GM23248 (cell line): ENCODE measurements around the gene SYVN1. TPM values are rescaled to one million over a fixed set of nuclear protein-coding genes. Genes with fewer than 3 reads are reported as not detected.

Source experiments
- DNase-seq: peaks from one replicate; pipeline ENCODE4 v3.0.0-alpha.2; 2015
- H2AFZ ChIP-seq: fragments of 200-600 bp; sonication (generic); 2 replicates; pipeline ENCODE4 v1.6.1; 2016; ENCODE audit warnings: antibody characterized with exemption
- H3F3A ChIP-seq: fragments of 200-600 bp; sonication (generic); 2 replicates; pipeline ENCODE4 v1.6.1; 2016; ENCODE audit warnings: mild to moderate bottlenecking, antibody characterized with exemption, mixed run types; ENCODE audit not compliant: insufficient read depth
- H3K27ac ChIP-seq: fragments of 200-600 bp; sonication (generic); 2 replicates; pipeline ENCODE4 v1.5.1; 2016; ENCODE audit warnings: mild to moderate bottlenecking
- H3K27me3 ChIP-seq: fragments of 200-600 bp; sonication (generic); replicated peaks from 2 replicates; pipeline ENCODE4 v1.6.1; 2016; ENCODE audit warnings: mild to moderate bottlenecking; ENCODE audit not compliant: insufficient read depth
- H3K36me3 ChIP-seq: fragments of 200-600 bp; sonication (generic); 2 replicates; pipeline ENCODE4 v1.6.1; 2016; ENCODE audit warnings: low read depth, mild to moderate bottlenecking
- H3K4me1 ChIP-seq: fragments of 200-600 bp; sonication (generic); 2 replicates; pipeline ENCODE4 v1.6.1; 2016; ENCODE audit warnings: mild to moderate bottlenecking; ENCODE audit not compliant: insufficient read depth
- H3K4me2 ChIP-seq: fragments of 200-600 bp; sonication (generic); one replicate; pipeline ENCODE4 v1.6.1; 2016; ENCODE audit warnings: mild to moderate bottlenecking; ENCODE audit not compliant: unreplicated experiment
- H3K4me3 ChIP-seq: fragments of 200-600 bp; sonication (generic); 2 replicates; pipeline ENCODE4 v1.5.1; 2016; ENCODE audit warnings: mild to moderate bottlenecking
- H3K79me2 ChIP-seq: fragments of 200-600 bp; sonication (generic); 2 replicates; pipeline ENCODE4 v1.6.1; 2016; ENCODE audit warnings: mild to moderate bottlenecking; ENCODE audit not compliant: insufficient read depth
- H3K9ac ChIP-seq: fragments of 200-600 bp; sonication (generic); 2 replicates; pipeline ENCODE4 v1.6.1; 2016; ENCODE audit warnings: mild to moderate bottlenecking
- H3K9me2 ChIP-seq: fragments of 200-600 bp; sonication (generic); 2 replicates; pipeline ENCODE4 v1.6.1; 2016; ENCODE audit warnings: mixed run types, mild to moderate bottlenecking, moderate library complexity; ENCODE audit not compliant: insufficient read depth
- H3K9me3 ChIP-seq: fragments of 200-600 bp; sonication (generic); one replicate; pipeline ENCODE4 v1.6.1; 2017; ENCODE audit warnings: low read depth
- H4K20me1 ChIP-seq: fragments of 200-600 bp; sonication (generic); 2 replicates; pipeline ENCODE4 v1.6.0; 2016; ENCODE audit not compliant: insufficient read depth
- EZH2 ChIP-seq: fragments of 200-600 bp; sonication (generic); IDR thresholded peaks from 2 replicates; pipeline ENCODE4 v1.6.1; 2018; ENCODE audit warnings: antibody characterized with exemption, mild to moderate bottlenecking; ENCODE audit not compliant: insufficient read depth, poor library complexity, severe bottlenecking
- EZH2phosphoT487 ChIP-seq: fragments of 200-600 bp; sonication (generic); IDR thresholded peaks from 2 replicates; pipeline ENCODE4 v1.6.1; 2018; ENCODE audit warnings: antibody characterized with exemption, moderate library complexity, mild to moderate bottlenecking, low read depth; ENCODE audit not compliant: insufficient read depth
- WGBS, 2 experiments: methylation state at CpG; one replicate each; pipeline ENCODE4 v1.1.6; 2015 to 2017; ENCODE audit warnings: low lambda C conversion rate in 2 of 2, low coverage in 1 of 2; ENCODE audit errors: missing lambda C conversion rate in 2 of 2; 5-methylcytosine and 5-hydroxymethylcytosine counted together
- in situ Hi-C: fragments of 300-500 bp; cut with MboI; formaldehyde crosslinking; loops from 2 replicates; pipeline ENCODE4 v1.15.0; 2020
- polyA plus RNA-seq: library from polyadenylated mRNA; unstranded; fragments of >200 nt; fragmentation: Nextera tagmentation; extraction: Ambion mirVana; gene quantifications from 2 replicates; pipeline ENCODE4 v1.2.1, GENCODE V29; 2016
- total RNA-seq: library from RNA; depleted of rRNA; stranded (reverse); fragments of >200 nt; shearing (Covaris generic); gene quantifications from 2 replicates; pipeline ENCODE4 v1.2.3, GENCODE V29; 2014

SYVN1 gene
- total and polyA plus RNA-seq, 2 experiments from 2014 or later: 21.2 to 29.5 TPM

DNA sequence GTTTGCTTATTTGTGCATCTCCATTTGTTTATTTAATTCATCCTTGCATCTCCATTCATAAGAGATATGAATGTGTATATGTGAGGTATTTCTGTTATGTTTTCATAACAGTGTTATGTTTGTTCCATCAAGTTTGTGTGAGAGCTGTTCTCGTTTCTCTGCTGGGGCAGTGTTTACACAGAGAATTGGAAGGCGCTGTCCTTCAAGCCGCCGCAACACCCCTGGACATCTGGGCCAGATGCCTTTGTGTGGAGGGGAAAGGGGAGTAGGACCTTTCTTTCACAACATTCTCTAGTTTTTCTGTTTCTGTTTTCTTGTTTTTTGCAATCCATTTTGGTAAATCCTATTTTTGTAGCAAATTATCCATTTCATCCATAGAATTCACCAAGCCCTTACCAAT lies 29.7 kb downstream of the SYVN1 start:
- WGBS, 2 experiments: 75 to 83% methylated on average over 4 of the region's 4 CpGs
- no peak for DNase-seq
- no peaks in the 10 kb centered on the region for H3K27me3 ChIP-seq
- TF ChIP-seq EZH2phosphoT487 (no peak), EZH2 (no peak)
- H3K36me3 ChIP-seq: no peaks in the 10 kb centered on the region
- H3F3A ChIP-seq: no peaks in the 10 kb centered on the region
- in situ Hi-C loops: no loop called here
- no peak overlapping the region for H3K4me2 ChIP-seq
- H3K9ac ChIP-seq: no peak overlapping the region
- H3K27ac ChIP-seq: no peak overlapping the region
- no peak overlapping the region for H3K4me3 ChIP-seq
- no peak overlapping the region for H2AFZ ChIP-seq
- H3K9me3 ChIP-seq: no peaks in the 10 kb centered on the region
- H4K20me1 ChIP-seq: no peaks in the 10 kb centered on the region
- no peaks in the 10 kb centered on the region for H3K4me1 ChIP-seq
- H3K79me2 ChIP-seq: peaks cover 46% of the 10 kb centered on the region
- H3K9me2 ChIP-seq: no peaks in the 10 kb centered on the region

DNA sequence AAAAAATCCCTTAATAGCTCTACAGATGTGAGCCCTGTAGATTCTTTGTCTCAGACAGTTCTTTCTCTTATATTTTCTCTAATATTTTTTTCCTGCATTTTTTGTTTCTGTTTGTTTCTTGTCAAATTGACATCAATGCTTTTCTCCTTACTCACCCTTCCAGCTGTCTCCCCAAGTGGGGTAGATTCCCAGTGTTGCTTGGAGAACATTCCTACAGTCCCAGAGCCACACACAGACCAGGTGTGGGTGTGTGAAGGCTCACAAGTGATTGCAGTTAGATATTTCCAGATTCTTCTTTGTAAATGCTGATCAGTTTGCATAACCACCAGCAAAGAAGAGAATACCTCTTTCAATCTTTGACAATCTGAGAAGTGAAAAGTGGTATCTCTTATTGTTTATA lies 30.8 kb downstream of the SYVN1 start:
- H3K9me3 ChIP-seq: no peaks in the 10 kb centered on the region
- TF ChIP-seq EZH2: no peak
- peaks cover 58% of the 10 kb centered on the region for H3K79me2 ChIP-seq
- H3K27ac ChIP-seq: no peak overlapping the region
- in situ Hi-C loops: no loop called here
- no peaks in the 10 kb centered on the region for H3K4me1 ChIP-seq
- H3K4me3 ChIP-seq: no peak overlapping the region
- no peak overlapping the region for H3K4me2 ChIP-seq
- H3K27me3 ChIP-seq: no peaks in the 10 kb centered on the region
- no peak for DNase-seq
- H4K20me1 ChIP-seq: no peaks in the 10 kb centered on the region
- no peak overlapping the region for H2AFZ ChIP-seq
- no peaks in the 10 kb centered on the region for H3K9me2 ChIP-seq
- no peaks in the 10 kb centered on the region for H3F3A ChIP-seq
- 0 out of 2 replicates have a peak, but pooled peaks cover under 1% of the 10 kb centered on the region for H3K36me3 ChIP-seq
- H3K9ac ChIP-seq: no peak overlapping the region

DNA sequence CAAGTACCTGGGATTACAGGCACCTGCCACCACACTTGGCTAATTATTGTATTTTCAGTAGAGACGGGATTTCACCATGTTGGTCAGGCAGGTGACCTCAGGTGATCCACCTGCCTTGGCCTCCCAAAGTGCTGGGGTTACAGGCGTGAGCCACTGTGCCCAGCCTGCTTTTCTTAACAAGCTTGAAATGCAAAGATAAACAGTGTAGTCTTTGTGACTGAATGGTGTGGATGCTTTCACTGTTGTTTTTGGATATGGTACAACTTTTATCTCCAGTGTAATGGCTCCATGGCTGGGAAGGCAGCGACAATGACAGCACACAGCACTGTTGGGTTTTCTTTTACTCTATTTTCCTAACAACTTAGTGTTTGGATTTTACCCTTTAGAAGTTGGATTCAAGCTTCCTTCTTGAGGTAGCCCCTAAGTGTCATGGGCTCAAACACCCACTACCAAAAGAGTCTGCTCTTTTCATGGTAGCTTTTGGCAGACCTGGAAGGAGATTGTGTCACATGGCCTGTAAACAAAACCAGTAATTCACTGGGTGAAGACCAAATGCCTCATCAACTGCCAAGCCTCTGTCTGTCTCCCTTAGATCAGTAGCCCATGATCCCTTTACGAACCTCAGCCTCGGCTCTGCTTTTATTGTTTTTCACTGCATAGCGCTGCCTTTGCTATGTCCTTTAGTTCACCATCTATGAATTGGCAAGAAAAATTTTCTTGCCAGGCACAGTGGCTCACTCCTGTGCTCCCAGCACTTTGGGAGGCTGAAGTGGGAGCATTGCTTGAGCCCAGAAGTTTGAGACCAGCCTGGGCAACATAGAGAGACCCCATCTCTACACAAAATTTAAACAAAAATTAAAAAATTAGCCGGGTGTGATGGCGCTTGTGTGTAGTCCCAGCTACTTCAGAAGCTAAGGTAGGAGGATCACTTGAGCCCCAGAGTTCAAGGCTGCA lies 31.9 kb downstream of the SYVN1 start:
- in situ Hi-C loops: no loop called here

DNA sequence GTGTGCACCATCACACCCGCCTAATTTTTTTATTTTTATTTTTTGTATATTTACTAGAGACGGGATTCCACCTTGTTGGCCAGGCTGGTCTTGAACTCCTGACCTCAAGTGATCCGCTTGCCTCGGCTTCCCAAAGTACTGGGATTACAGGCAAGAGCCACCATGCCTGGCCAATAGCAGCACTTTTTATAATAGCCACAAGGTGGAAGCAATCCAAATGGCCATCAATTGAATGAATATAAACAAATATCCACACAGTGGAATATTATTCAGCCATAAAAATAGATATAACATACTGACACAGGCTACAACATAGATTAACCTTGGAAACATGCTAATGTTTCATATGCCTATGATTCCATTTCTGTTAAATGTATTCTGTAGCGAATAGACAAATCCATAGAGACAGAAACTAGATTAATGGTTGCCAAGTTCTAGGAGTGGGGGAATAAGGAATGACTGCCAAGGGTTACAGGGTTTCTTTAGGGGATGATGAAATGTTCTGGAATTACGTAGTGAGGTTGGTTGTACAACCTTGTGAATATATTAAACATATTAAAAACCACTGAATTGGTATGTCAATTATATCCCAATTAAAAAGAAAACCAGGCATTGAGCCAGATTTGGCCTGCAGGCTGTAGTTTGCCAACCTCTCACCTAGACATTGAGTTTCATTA lies 33.5 kb downstream of the SYVN1 start:
- Histone ChIP-seq H3K36me3 (0 out of 2 replicates have a peak, but pooled peaks cover 4% of the 10 kb centered on the region), H3K27ac (no peak overlapping the region), H3F3A (no peaks in the 10 kb centered on the region), H3K79me2 (peaks cover 81% of the 10 kb centered on the region), H3K9me2 (no peaks in the 10 kb centered on the region), H4K20me1 (no peaks in the 10 kb centered on the region), H3K9me3 (no peaks in the 10 kb centered on the region), H3K4me3 (no peak overlapping the region), H3K9ac (no peak overlapping the region), H3K4me1 (peaks cover 7% of the 10 kb centered on the region; the same call in 1 of the 2 replicates), H3K27me3 (no peaks in the 10 kb centered on the region), H3K4me2 (no peak overlapping the region), H2AFZ (no peak overlapping the region)
- 92% methylated on average over 6 of the region's 6 CpGs for WGBS, 2 experiments
- in situ Hi-C loops: no loop called here
- DNase-seq: no peak
- TF ChIP-seq EZH2phosphoT487: no peak
- TF ChIP-seq EZH2: no peak

More for the DNA sequence above, 31.9 kb downstream of the SYVN1 start:
- Histone ChIP-seq H3K4me3 (no peak overlapping the region), H3K4me2 (no peak overlapping the region), H3K27me3 (no peaks in the 10 kb centered on the region), H3K27ac (no peak overlapping the region), H2AFZ (no peak overlapping the region), H3K36me3 (0 out of 2 replicates have a peak, but pooled peaks cover 4% of the 10 kb centered on the region), H3F3A (no peaks in the 10 kb centered on the region), H3K9me2 (no peaks in the 10 kb centered on the region), H3K4me1 (peaks cover under 1% of the 10 kb centered on the region; the same call in 1 of the 2 replicates), H3K79me2 (peaks cover 68% of the 10 kb centered on the region), H3K9ac (no peak overlapping the region), H3K9me3 (no peaks in the 10 kb centered on the region), H4K20me1 (no peaks in the 10 kb centered on the region)
- WGBS, 2 experiments: 84 to 87% methylated on average over 8 of the region's 8 CpGs
- no peak for DNase-seq
- TF ChIP-seq EZH2phosphoT487 (no peak), EZH2 (no peak)
